Occipital lobe (tissue), 2 donors: Measurements from ENCODE around the gene WDR49. TPM values are rescaled to one million over a fixed set of nuclear protein-coding genes. Genes with fewer than 3 reads are reported as not detected.

Experiments
- DNase-seq: peaks from one replicate; lab custom pipeline; 2025; lab: John Stamatoyannopoulos, UW
- total RNA-seq: library from RNA; depleted of rRNA; stranded (reverse); fragments of >200 nt; gene quantifications from one replicate; pipeline ENCODE4 v1.2.3, GENCODE V29; 2014

The WDR49 gene
- total RNA-seq, 1 donor from 2014 or later = 21.4 TPM

- no peak for DNase-seq
Observed at GRCh38 chr3:167489571-167489970, 164.2 kb downstream of the WDR49 start.

- DNase-seq = no peak
Observed at GRCh38 chr3:167487556-167487955, 166.2 kb downstream of the WDR49 start.

GRCh38 chr3:167484551-167484950 is 169.2 kb downstream of the WDR49 start:
- DNase-seq = no peak

- no peak for DNase-seq
Observed at GRCh38 chr3:167483708-167484475, 169.8 kb downstream of the WDR49 start.

- DNase-seq = no peak
Observed at GRCh38 chr3:167481164-167481563, 172.6 kb downstream of the WDR49 start.

- DNase-seq = no peak
Observed at GRCh38 chr3:167480748-167481147, 173.0 kb downstream of the WDR49 start.

- DNase-seq = no peak
Observed at GRCh38 chr3:167473863-167474262, 179.9 kb downstream of the WDR49 start, which contains the start of gene SERPINI2. SERPINI2 (minus strand) TSS chr3:167474042; CDS start chr3:167471834, 2,208 bp downstream.

GRCh38 chr3:167469381-167469780 is 184.4 kb downstream of the WDR49 start:
- DNase-seq = no peak

GRCh38 chr3:167467848-167468611 is 185.7 kb downstream of the WDR49 start:
- DNase-seq = no peak

- DNase-seq = no peak
Observed at GRCh38 chr3:167466966-167467365, 186.8 kb downstream of the WDR49 start.

GRCh38 chr3:167456157-167456799 is 197.5 kb downstream of the WDR49 start:
- no peak for DNase-seq

- no peak for DNase-seq
Observed at GRCh38 chr3:167453815-167454214, 199.9 kb downstream of the WDR49 start.

- no peak for DNase-seq
Observed at GRCh38 chr3:167451282-167451681, 202.5 kb downstream of the WDR49 start.

GRCh38 chr3:167450675-167451074 is 203.1 kb downstream of the WDR49 start:
- no peak for DNase-seq

GRCh38 chr3:167450195-167450594 is 203.5 kb downstream of the WDR49 start:
- no peak for DNase-seq

GRCh38 chr3:167445491-167445890 is 208.3 kb downstream of the WDR49 start:
- no peak for DNase-seq

GRCh38 chr3:167441256-167441655 is 212.5 kb downstream of the WDR49 start:
- DNase-seq = no peak

GRCh38 chr3:167437428-167438139 is 216.2 kb downstream of the WDR49 start:
- DNase-seq = no peak
